Skin epidermis (tissue), 12 donors: Measurements from ENCODE around the gene AGO3.
"Not testable (repeated sequence)": the region's sequence is repeated elsewhere in the genome, so short reads cannot be mapped to it uniquely, and the experiment has no call there.

ENCODE experiments used
- H3K27ac ChIP-seq, 21 experiments: fragments of 200-600 bp; sonication (generic) in 11 of 21; one replicate each; pipeline ENCODE4 v1.5.0; 2020; ENCODE audit warnings: mild to moderate bottlenecking in 3 of 21, inconsistent platforms in 2 of 21, moderate library complexity in 2 of 21
- H3K4me3 ChIP-seq, 7 experiments: fragments of 200-600 bp; sonication (generic) in 2 of 7; one replicate each; pipeline ENCODE4 v1.5.0; 2020; ENCODE audit warnings: inconsistent platforms in 2 of 7, mild to moderate bottlenecking in 2 of 7, moderate library complexity in 1 of 7

AGO3 gene

GRCh38 chr1:35972631-35973030 is 41.7 kb downstream of the AGO3 start:
- not testable (repeated sequence) for H3K27ac ChIP-seq, H3K4me3 ChIP-seq

DNA sequence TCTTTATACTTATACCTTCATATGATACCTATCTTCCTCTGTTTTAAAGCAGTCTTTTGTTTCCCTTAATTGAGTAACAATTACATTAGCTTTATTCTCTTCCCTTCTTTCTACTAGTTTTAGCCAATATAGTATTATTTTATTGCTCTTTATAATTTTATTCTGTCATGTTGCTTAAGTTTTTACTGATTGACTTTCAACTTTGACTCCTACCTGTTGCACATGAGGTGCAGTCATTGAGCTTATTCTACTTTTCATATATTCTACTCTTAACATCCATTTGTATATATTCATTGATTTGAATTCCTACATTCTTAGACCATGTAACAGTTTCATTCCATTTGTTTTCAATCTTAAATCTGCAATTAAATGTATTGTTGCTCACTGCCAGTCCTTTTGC is 49.2 kb downstream of the AGO3 start:
- Histone ChIP-seq H3K27ac (no peak overlapping the region), H3K4me3 (no peak overlapping the region)

GRCh38 chr1:35988237-35988636 is 57.3 kb downstream of the AGO3 start:
- no peak overlapping the region for H3K4me3 ChIP-seq
- H3K27ac ChIP-seq, result no peak overlapping the region

DNA sequence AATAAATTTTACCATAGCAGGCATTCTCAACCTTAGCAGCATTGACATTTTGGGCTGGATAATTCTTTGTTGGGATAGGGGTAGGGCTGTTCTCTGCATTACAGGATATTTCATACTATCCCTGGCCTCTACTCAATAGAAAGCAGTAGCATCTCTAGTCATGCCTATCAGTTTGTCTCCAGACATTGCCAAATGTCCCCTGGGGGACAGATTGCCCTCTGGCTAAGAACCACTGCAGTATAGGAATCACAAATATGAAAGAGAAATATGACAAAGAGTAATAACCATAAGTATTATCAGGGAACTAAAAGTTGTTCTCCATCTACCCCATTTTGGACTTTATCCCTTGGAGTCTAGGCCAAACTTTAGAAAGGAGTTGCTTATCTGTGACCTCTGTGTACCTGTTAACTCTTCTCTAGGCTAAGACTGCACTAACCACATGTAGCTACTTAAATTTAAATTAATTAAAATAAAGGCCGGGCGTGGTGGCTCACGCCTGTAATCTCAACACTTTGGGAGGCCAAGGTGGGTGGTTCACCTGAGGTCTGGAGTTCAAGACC is 76.1 kb downstream of the AGO3 start:
- no peak overlapping the region for H3K27ac ChIP-seq

GRCh38 chr1:36007741-36008140 is 76.8 kb downstream of the AGO3 start:
- Histone ChIP-seq H3K4me3 (no peak overlapping the region), H3K27ac (no peak overlapping the region)

More for the DNA sequence above, 76.1 kb downstream of the AGO3 start:
- H3K4me3 ChIP-seq, result no peak overlapping the region

DNA sequence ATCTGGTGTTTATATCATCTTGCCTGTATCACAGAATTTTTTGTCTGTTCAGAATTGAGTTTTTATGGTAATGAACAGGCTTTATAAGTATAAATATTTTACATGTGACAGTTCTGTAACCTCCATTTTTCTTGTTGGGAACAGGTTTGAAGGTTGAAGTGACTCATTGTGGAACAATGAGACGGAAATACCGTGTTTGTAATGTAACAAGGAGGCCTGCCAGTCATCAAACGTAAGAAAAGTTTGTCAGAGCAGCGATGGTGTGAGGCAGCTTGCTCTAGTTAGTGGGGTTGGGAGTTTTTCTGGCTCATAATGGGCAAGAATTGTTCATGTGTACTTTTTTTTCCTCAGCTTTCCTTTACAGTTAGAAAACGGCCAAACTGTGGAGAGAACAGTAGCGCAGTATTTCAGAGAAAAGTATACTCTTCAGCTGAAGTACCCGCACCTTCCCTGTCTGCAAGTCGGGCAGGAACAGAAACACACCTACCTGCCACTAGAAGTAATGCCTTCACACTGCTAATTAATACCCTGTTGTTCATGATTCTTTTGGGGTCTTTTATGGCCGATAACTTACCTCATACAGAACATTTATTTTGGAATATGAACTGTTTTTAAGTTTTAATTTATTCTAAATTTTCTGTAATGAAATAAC is 77.8 kb downstream of the AGO3 start:
- Histone ChIP-seq H3K4me3 (no peak overlapping the region), H3K27ac (no peak overlapping the region)

- H3K4me3 ChIP-seq, result no peak overlapping the region
- H3K27ac ChIP-seq, result no peak overlapping the region
Measured at GRCh38 chr1:36014722-36015220, 83.9 kb downstream of the AGO3 start.

DNA sequence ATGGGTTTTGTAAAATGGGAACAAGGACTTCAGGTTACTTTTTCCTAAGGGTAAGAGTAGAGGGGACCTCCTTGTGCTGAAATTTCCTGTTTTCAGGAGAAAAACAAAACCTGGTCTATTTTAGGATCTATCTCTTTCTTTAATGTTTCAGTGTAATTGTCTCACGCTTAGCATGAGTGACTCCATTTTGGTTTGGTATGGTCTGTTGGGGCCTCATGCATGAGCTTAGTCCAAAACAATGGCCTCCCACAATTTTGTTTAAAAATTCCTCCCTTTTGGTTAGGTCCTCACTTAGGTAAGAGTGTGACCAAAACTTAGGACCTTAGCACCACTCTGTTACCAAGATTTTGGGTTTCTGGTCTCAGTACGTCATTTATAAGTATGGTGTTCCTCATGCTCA is 85.8 kb downstream of the AGO3 start:
- Histone ChIP-seq H3K4me3 (no peak overlapping the region), H3K27ac (no peak overlapping the region)

DNA sequence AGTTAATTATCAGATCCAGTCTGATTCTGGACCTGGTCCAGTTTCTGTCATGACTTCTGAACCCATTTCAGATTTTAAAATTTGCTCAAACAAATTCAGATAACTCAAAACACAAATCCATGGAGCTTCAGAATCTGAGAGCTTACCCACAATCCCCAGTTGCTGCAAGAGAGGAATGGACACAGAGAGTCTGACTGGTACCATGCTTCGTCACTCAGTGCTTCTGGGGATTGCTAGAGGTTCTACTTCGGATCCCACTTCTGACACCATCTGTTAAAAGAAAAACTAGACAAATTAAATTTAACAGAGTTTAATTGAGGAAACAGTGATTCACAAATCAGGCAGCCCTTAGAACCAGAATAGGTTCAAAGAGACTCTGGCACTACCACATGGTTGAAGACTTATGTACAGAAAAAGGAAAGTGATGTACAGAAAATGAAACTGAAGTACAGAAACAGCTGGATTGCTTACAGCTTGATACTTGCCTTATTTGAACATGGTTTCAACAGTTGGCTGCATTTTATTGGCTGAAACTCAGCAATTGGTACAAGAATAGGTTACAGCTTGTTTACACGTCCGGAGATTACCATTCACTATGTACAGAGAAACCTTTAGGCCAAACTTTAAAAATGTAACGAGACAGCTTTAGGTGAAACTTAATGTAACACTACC is 92.3 kb downstream of the AGO3 start:
- Histone ChIP-seq H3K27ac (peak overlapping the region in 2 of 21 experiments; percentile 3 to 24), H3K4me3 (no peak overlapping the region)

GRCh38 chr1:36024024-36024423 is 93.1 kb downstream of the AGO3 start:
- not testable (repeated sequence) for H3K4me3 ChIP-seq
- H3K27ac ChIP-seq, result peak overlapping the region in 3 of 21 experiments; percentile 1 to 24 (median 3)

GRCh38 chr1:36024847-36025246 is 93.9 kb downstream of the AGO3 start:
- H3K27ac ChIP-seq, result no peak overlapping the region

GRCh38 chr1:36027766-36028165 is 96.9 kb downstream of the AGO3 start:
- Histone ChIP-seq H3K4me3 (no peak overlapping the region), H3K27ac (no peak overlapping the region)

More at GRCh38 chr1:36024847-36025246, 93.9 kb downstream of the AGO3 start:
- no peak overlapping the region for H3K4me3 ChIP-seq

DNA sequence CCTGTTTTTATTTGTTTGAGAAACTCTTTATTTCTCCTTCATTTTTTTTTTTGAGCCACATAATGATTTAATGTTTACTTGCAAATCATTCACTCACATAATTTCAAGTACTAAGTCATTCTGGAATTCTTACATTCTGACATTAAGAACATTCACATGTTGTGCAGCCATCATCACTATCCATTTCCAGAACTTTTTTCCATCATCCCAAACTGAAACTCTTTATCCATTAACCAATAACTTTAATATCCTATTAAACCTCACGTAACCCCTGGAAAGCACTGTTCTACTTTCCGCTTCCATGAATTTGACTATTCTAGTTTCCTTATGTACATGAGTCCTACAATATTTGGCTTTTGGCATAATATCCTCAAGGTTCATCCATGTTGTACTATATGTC is 100.5 kb downstream of the AGO3 start:
- Histone ChIP-seq H3K27ac (no peak overlapping the region), H3K4me3 (no peak overlapping the region)

DNA sequence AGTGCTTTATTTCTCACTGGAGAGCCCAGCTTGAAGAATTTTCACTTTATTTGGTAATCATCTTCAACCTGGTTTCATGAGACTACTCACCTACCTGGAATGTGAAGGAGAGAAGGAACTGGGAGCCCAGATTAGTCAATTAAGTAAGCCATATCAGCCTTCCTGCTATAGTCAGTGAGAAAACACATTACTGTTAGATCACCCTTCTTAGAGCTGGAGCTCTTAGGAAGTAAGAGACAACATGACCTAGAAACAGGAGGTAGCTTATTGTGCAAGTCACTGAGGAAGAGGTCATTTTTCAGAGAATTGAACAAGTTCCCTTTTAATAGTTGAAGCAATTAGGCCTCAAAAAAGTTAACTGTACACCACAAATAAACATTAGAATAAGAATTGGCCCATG is 103.8 kb downstream of the AGO3 start:
- peak overlapping the region in 2 of 21 experiments; percentile 25 to 38 for H3K27ac ChIP-seq
- no peak overlapping the region for H3K4me3 ChIP-seq

DNA sequence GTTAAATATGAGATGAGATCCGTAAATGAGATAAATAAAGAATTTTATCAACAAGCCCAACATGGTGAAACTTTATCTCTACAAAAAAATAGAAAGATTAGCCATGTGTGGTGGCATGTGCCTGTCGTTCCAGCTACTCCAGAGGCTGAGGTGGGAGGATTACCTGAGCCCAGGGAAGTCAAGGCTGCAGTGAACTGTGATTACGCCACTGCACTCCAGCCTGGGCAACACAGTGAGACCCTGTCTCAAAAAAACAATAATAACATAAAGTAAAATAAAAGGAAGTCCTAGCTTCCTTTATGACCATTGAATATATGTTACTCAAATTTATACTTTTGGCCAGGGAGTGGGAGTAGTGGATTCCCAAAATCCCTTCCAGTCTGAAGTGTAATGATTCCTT is 104.2 kb downstream of the AGO3 start:
- no peak overlapping the region for H3K4me3 ChIP-seq
- no peak overlapping the region for H3K27ac ChIP-seq

DNA sequence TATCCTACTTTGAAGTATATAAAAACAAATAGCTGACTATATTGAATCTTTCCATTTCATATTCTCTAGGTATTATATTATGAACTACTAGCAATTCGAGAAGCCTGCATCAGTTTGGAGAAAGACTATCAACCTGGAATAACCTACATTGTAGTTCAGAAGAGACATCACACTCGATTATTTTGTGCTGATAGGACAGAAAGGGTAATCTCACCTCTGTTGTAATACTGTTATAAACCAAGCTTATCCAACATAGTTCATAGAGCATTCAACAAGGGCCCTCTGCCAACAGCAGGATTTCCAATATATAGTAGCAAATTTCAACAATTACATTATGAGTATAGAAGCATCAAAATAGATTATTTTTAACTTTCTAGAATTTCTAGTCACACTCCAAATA is 109.3 kb downstream of the AGO3 start:
- Histone ChIP-seq H3K27ac (no peak overlapping the region), H3K4me3 (no peak overlapping the region)

DNA sequence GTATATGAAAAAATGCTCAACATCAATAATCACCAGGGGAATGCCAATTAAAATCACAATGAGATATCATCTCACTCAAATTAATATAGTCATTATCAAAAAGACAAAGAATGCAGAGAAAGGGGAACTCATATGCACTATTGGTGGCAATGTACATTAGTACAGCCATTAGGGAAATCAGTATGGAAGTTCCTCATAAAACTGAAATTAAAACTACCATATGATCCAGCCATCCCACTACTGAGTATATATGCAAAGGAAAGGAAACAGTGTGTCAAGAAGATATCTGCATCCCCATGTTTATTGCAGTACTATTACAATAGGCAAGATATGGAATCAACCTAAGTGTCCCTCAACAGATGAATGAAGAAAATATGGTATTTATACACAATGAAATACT is 120.9 kb downstream of the AGO3 start:
- no peak overlapping the region for H3K4me3 ChIP-seq
- no peak overlapping the region for H3K27ac ChIP-seq

GRCh38 chr1:36053978-36054377 is 123.1 kb downstream of the AGO3 start:
- no peak overlapping the region for H3K27ac ChIP-seq
- no peak overlapping the region for H3K4me3 ChIP-seq

GRCh38 chr1:36055706-36056105 is 124.8 kb downstream of the AGO3 start:
- no peak overlapping the region for H3K27ac ChIP-seq
- no peak overlapping the region for H3K4me3 ChIP-seq

DNA sequence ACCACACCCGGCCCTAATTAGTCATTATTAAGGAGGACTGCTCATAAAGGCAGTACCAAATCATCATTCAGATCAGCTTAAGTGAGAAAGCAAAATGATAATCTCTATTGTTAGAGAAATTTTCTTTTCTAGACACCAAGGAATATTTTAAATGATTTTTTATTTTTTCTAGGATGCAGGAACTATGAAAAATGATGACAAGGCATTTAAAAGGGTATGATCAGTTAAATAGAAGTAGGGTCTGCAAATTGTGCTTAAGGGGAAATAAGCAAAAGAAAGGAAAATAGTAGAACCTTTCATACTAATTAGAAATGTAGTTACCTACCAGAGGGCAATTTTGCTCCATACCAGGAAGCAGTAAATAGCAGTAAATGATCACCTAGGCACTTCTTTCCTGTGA is 131.4 kb downstream of the AGO3 start:
- Histone ChIP-seq H3K4me3 (no peak overlapping the region), H3K27ac (no peak overlapping the region)

GRCh38 chr1:36067871-36068270 is 137.0 kb downstream of the AGO3 start:
- Histone ChIP-seq H3K4me3 (no peak overlapping the region), H3K27ac (no peak overlapping the region)
